SK-N-SH (cell line): Measurements from ENCODE around the gene KLHL24. TPM values are rescaled to one million over a fixed set of nuclear protein-coding genes. Genes with fewer than 3 reads are reported as not detected.

Experiments
- CTCF ChIA-PET: fragments of 300-600, 350-600 bp; formaldehyde crosslinking; extraction: SDS; loops from one replicate; lab custom pipeline; 2021; lab: Yijun Ruan, JAX
- POLR2A ChIA-PET: fragments of 350-600 bp; sonication (Branson Sonifier 250); formaldehyde crosslinking; extraction: SDS; loops from one replicate; lab custom pipeline; 2020; ENCODE audit warnings: antibody characterized with exemption, inconsistent platforms; lab: Yijun Ruan, JAX
- DNase-seq: peaks from one replicate; pipeline ENCODE4 v3.0.0; 2012
- H2AFZ ChIP-seq: fragments of 200-600 bp; sonication (generic); 2 replicates; pipeline ENCODE4 v1.8.1; 2016; ENCODE audit warnings: antibody characterized with exemption, mild to moderate bottlenecking, low read depth
- H3F3A ChIP-seq: fragments of 200-600 bp; sonication (generic); replicated peaks from 2 replicates; pipeline ENCODE3; 2016; ENCODE audit warnings: antibody characterized with exemption, mild to moderate bottlenecking; ENCODE audit not compliant: insufficient read depth
- H3K27ac ChIP-seq, 2 experiments: fragments of 200-500 bp in 1 of 2; fragments of 200-600 bp in 1 of 2; sonication (Bioruptor generic) in 1 of 2; sonication (generic), shearing (Covaris generic) in 1 of 2; 2 replicates each; pipeline versions ENCODE4 v1.5.1 to v1.6.1; 2014 to 2016; ENCODE audit warnings: low read depth in 2 of 2, inconsistent platforms in 1 of 2, low read length in 1 of 2, mild to moderate bottlenecking in 1 of 2, mixed read lengths in 1 of 2
- H3K27me3 ChIP-seq: fragments of 200-600 bp; sonication (generic), shearing (Covaris generic); 2 replicates; pipeline ENCODE4 v1.6.1; 2016; ENCODE audit warnings: mixed run types; ENCODE audit not compliant: insufficient read depth
- H3K36me3 ChIP-seq, 2 experiments: fragments of 200-500 bp in 1 of 2; fragments of 200-600 bp in 1 of 2; sonication (Bioruptor generic) in 1 of 2; sonication (generic) in 1 of 2; replicated peaks in 1 of 2; 2 replicates each; pipeline versions ENCODE3 to v1.5.1; 2014 to 2016; ENCODE audit warnings: low read length in 1 of 2, mild to moderate bottlenecking in 1 of 2; ENCODE audit not compliant: insufficient read depth in 2 of 2, control insufficient read depth in 1 of 2
- H3K4me1 ChIP-seq, 2 experiments: fragments of 200-500 bp in 1 of 2; fragments of 200-600 bp in 1 of 2; sonication (Bioruptor generic) in 1 of 2; sonication (generic), shearing (Covaris generic) in 1 of 2; 2 replicates each; pipeline versions ENCODE4 v1.5.1 to v1.6.1; 2014 to 2016; ENCODE audit warnings: low read depth in 1 of 2, low read length in 1 of 2, mixed run types in 1 of 2; ENCODE audit not compliant: insufficient read depth in 2 of 2, control insufficient read depth in 1 of 2
- H3K4me2 ChIP-seq: fragments of 200-600 bp; sonication (generic), shearing (Covaris generic); 2 replicates; pipeline ENCODE4 v1.6.1; 2017; ENCODE audit warnings: mixed run types
- H3K4me3 ChIP-seq, 2 experiments: fragments of 200-500 bp in 1 of 2; fragments of 200-600 bp in 1 of 2; sonication (Bioruptor generic) in 1 of 2; sonication (generic), shearing (Covaris generic) in 1 of 2; 2 replicates each; pipeline versions ENCODE4 v1.5.1 to v1.8.1; 2014 to 2016; ENCODE audit warnings: low read depth in 2 of 2, inconsistent platforms in 1 of 2, low read length in 1 of 2, mild to moderate bottlenecking in 1 of 2, mixed read lengths in 1 of 2, moderate library complexity in 1 of 2
- H3K79me2 ChIP-seq: fragments of 200-600 bp; sonication (generic); 2 replicates; pipeline ENCODE4 v1.8.1; 2017; ENCODE audit warnings: mild to moderate bottlenecking; ENCODE audit not compliant: insufficient read depth
- H3K9ac ChIP-seq: fragments of 200-600 bp; sonication (generic); 2 replicates; pipeline ENCODE4 v1.6.1; 2017; ENCODE audit warnings: mixed run types
- H3K9me2 ChIP-seq: fragments of 200-600 bp; sonication (generic); 2 replicates; pipeline ENCODE4 v1.6.1; 2017; ENCODE audit warnings: mixed run types
- H3K9me3 ChIP-seq: fragments of 200-600 bp; sonication (generic); 2 replicates; pipeline ENCODE4 v1.6.1; 2017; ENCODE audit warnings: mixed run types, mild to moderate bottlenecking, moderate library complexity
- H4K20me1 ChIP-seq: fragments of 200-600 bp; sonication (generic); 2 replicates; pipeline ENCODE4 v1.6.1; 2017; ENCODE audit warnings: mild to moderate bottlenecking, mixed run types; ENCODE audit not compliant: insufficient read depth
- CHD2 ChIP-seq: fragments of 150-350 bp; IDR thresholded peaks from 2 replicates; pipeline ENCODE4 v1.6.1; 2018; ENCODE audit warnings: low read length; ENCODE audit not compliant: partially characterized antibody
- ELF1 ChIP-seq: IDR thresholded peaks from 2 replicates; pipeline ENCODE4 v1.4.0; 2012
- EP300 ChIP-seq, 2 experiments: IDR thresholded peaks; 2 replicates each; pipeline versions ENCODE4 v1.4.0 to v1.6.1; 2012; ENCODE audit warnings: borderline replicate concordance in 1 of 2, low read depth in 1 of 2, low read length in 1 of 2
- FOXM1 ChIP-seq: IDR thresholded peaks from 2 replicates; pipeline ENCODE4 v1.4.0; 2012; ENCODE audit warnings: low read depth, mild to moderate bottlenecking
- GABPA ChIP-seq: IDR thresholded peaks from 2 replicates; pipeline ENCODE4 v1.4.0; 2012; ENCODE audit warnings: low read depth, mild to moderate bottlenecking
- GATA2 ChIP-seq: sonication (generic); formaldehyde crosslinking; IDR thresholded peaks from 2 replicates; pipeline ENCODE4 v1.5.0; 2020; ENCODE audit warnings: mild to moderate bottlenecking, missing genetic modification reagents
- JUND ChIP-seq: IDR thresholded peaks from 2 replicates; pipeline ENCODE4 v1.4.0; 2012
- MAX ChIP-seq: IDR thresholded peaks from 2 replicates; pipeline ENCODE4 v1.4.0; 2012; ENCODE audit warnings: low read depth
- MEF2A ChIP-seq: IDR thresholded peaks from 2 replicates; pipeline ENCODE4 v1.4.0; 2012; ENCODE audit warnings: low read depth, borderline replicate concordance
- POLR2AphosphoS5 ChIP-seq: IDR thresholded peaks from 2 replicates; pipeline ENCODE4 v1.6.1; 2012; ENCODE audit warnings: low read depth, low read length
- REST ChIP-seq: IDR thresholded peaks from 2 replicates; pipeline ENCODE4 v1.6.1; 2012; ENCODE audit warnings: mild to moderate bottlenecking, low read depth, low read length, moderate library complexity
- RXRA ChIP-seq: IDR thresholded peaks from 2 replicates; pipeline ENCODE4 v1.4.0; 2012; ENCODE audit warnings: low read depth, mild to moderate bottlenecking, borderline replicate concordance
- SIN3A ChIP-seq: IDR thresholded peaks from 2 replicates; pipeline ENCODE4 v1.6.1; 2012; ENCODE audit warnings: low read depth, mild to moderate bottlenecking, low read length, moderate library complexity, borderline replicate concordance
- SMC3 ChIP-seq: IDR thresholded peaks from 2 replicates; pipeline ENCODE4 v1.6.1; 2012; ENCODE audit warnings: low read depth, low read length, improper control_type of control experiment
- TCF12 ChIP-seq: IDR thresholded peaks from 2 replicates; pipeline ENCODE4 v1.4.0; 2012
- TEAD4 ChIP-seq: IDR thresholded peaks from 2 replicates; pipeline ENCODE4 v1.4.0; 2012; ENCODE audit warnings: mild to moderate bottlenecking, borderline replicate concordance; ENCODE audit not compliant: insufficient read depth
- ZBTB33 ChIP-seq: IDR thresholded peaks from 2 replicates; pipeline ENCODE4 v1.4.0; 2012; ENCODE audit warnings: low read depth, borderline replicate concordance
- WGBS: methylation state at CpG from one replicate; pipeline ENCODE4 v1.1.6; 2017; ENCODE audit warnings: low lambda C conversion rate; 5-methylcytosine and 5-hydroxymethylcytosine counted together
- polyA plus RNA-seq, 3 experiments: library from polyadenylated mRNA; depleted of rRNA; stranded (reverse); fragments of >200 nt; gene quantifications; 2 replicates each; pipeline ENCODE4 v1.2.3, GENCODE V29; 2012

KLHL24 gene
- polyA plus RNA-seq, 1 of the 3 experiments (the other 2 are of a cell fraction): 5.7 TPM

- TF ChIP-seq MAX (no peak), JUND (no peak), RXRA (no peak), ZBTB33 (no peak), REST (no peak), FOXM1 (no peak), ELF1 (no peak), CHD2 (no peak), TCF12 (no peak), SMC3 (no peak), MEF2A (no peak), SIN3A (no peak), GABPA (no peak), EP300 (IDR thresholded peaks at IDR 0.05; ENCODE audit: borderline replicate concordance in 1 of 2, low read depth in 1 of 2, low read length in 1 of 2) (no peak), POLR2AphosphoS5 (no peak), TEAD4 (no peak), GATA2 (no peak)
- TF ChIP-seq, all 33 proteins: peak for 0
- H3K9me3 ChIP-seq: no peaks in the 10 kb centered on the region
Observed at GRCh38 chr3:183731611-183732010, 96.2 kb downstream of the KLHL24 start.

More at GRCh38 chr3:183731611-183732010, 96.2 kb downstream of the KLHL24 start:
- Histone ChIP-seq H3K27me3 (no peaks in the 10 kb centered on the region), H3K27ac (no peak overlapping the region), H3F3A (no peaks in the 10 kb centered on the region), H3K36me3 (peaks cover 58 to 78% of the 10 kb centered on the region in 2 experiments), H3K79me2 (peaks cover 7% of the 10 kb centered on the region), H3K4me2 (no peak overlapping the region), H3K4me3 (no peak overlapping the region), H3K9me2 (no peaks in the 10 kb centered on the region), H3K9ac (no peak overlapping the region), H4K20me1 (no peaks in the 10 kb centered on the region; the same call in 1 of the 2 replicates), H2AFZ (no peak overlapping the region), H3K4me1 (peaks cover 0 to 6% of the 10 kb centered on the region in 2 experiments; a peak in 1 of 4 replicates)
- POLR2A ChIA-PET: no interaction called here
- CTCF ChIA-PET: interaction anchor here (1.5 kb wide), 1 partner anchor 35 kb away, joined by 9 read pairs; no protein-coding TSS in a partner anchor
- 90% methylated on average over 5 of the region's 5 CpGs for WGBS
- DNase-seq: no peak
